Suprapubic skin (tissue), 4 donors: ENCODE measurements around the gene IDH3G. TPM values are rescaled to one million over a fixed set of nuclear protein-coding genes. Genes with fewer than 3 reads are reported as not detected.

ENCODE experiments used
- DNase-seq, 2 donors: peaks; one replicate each; pipeline ENCODE4 v3.0.0-alpha.2; 2019; ENCODE audit warnings: low spot score in 2 of 2
- H3K27ac ChIP-seq: fragments of 200-600 bp; sonication (generic); one replicate; pipeline ENCODE4 v1.5.1; 2019
- H3K27me3 ChIP-seq: fragments of 200-600 bp; sonication (generic); one replicate; pipeline ENCODE4 v1.5.1; 2019
- H3K36me3 ChIP-seq: fragments of 200-600 bp; sonication (generic); one replicate; pipeline ENCODE4 v1.5.1; 2019
- H3K4me1 ChIP-seq: fragments of 200-600 bp; sonication (generic); one replicate; pipeline ENCODE4 v1.5.1; 2019
- H3K4me3 ChIP-seq: fragments of 200-600 bp; sonication (generic); one replicate; pipeline ENCODE4 v1.5.1; 2019; ENCODE audit warnings: mild to moderate bottlenecking
- H3K9me3 ChIP-seq: fragments of 200-600 bp; sonication (generic); one replicate; pipeline ENCODE4 v1.5.1; 2019
- EP300 ChIP-seq: sonication (generic); formaldehyde crosslinking; IDR thresholded peaks from one replicate; pipeline ENCODE4 v1.6.1; 2017; ENCODE audit warnings: antibody characterized with exemption
- POLR2A ChIP-seq, 2 donors: fragments of 450-650 bp; IDR thresholded peaks; one replicate each; pipeline ENCODE4 v1.6.1; 2017; ENCODE audit warnings: antibody characterized with exemption in 2 of 2, mild to moderate bottlenecking in 2 of 2, moderate library complexity in 2 of 2
- POLR2AphosphoS5 ChIP-seq, 3 donors: sonication (generic); formaldehyde crosslinking; IDR thresholded peaks; one replicate each; pipeline ENCODE4 v1.6.1; 2017; ENCODE audit warnings: antibody characterized with exemption in 3 of 3
- WGBS: methylation state at CpG from one replicate; pipeline ENCODE4 v1.1.5; 2018; 5-methylcytosine and 5-hydroxymethylcytosine counted together
- total RNA-seq, 4 donors: library from RNA; depleted of rRNA; stranded (reverse); fragments of >200 nt; gene quantifications; one replicate each; pipeline ENCODE4 v1.1.0, GENCODE V29; 2016
- TF ChIP-seq, protein P1 (sequence below), 2 donors: fragments of 200-600 bp in 1 of 2; fragments of 450-650 bp in 1 of 2; sonication (generic) in 1 of 2; IDR thresholded peaks; one replicate each; pipeline ENCODE4 v1.5.1; 2016 to 2019; ENCODE audit warnings: antibody characterized with exemption in 2 of 2, mild to moderate bottlenecking in 1 of 2, moderate library complexity in 1 of 2

Gene IDH3G
- 100 to 1,000 TPM in 1 of 4 donors, 10 to 100 TPM in 3; 58.1 to 105 (median 93.8) TPM for total RNA-seq

DNA sequence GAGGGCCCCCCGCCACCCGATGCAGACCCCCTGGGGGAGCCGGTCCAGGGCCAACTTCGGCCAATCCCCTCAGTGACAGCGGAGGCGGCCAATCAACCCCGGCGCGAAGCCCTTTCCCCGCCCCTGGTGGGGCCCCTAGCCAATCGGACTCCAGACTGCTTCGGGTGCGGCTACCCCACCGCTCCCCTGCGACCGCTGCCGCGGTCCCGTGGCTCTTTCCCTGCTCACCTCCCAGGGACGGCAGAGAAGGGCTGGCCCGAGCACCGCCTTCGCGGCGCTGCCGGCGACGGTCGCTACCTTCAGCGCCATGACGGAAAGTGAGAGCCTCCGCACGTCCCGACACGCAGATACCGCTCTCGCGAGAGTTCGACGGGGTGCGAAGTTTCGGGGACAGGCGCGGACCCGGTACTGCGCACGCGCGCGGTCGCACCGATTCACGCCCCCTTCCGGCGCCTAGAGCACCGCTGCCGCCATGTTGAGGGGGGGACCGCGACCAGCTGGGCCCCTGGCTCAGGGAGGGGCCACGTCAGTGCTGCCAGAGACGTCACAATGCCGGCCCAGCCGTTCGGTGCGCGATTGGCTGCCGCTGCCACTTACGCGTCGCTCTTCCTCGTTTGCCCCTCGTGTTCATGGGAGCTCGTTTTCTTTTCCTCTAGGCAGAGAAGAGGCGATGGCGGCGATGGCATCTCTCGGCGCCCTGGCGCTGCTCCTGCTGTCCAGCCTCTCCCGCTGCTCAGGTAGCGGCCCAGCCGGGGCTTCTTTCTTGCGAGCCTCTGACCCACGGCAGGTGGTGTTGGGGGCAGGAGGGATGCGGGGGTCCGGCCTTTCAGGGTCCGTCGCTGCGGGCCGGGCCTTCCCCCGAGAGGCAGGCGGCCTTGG is at the start of gene IDH3G, which contains the start of gene SSR4:
TSS of gene IDH3G (minus strand) at position 358 of the 879 bp plus-strand sequence. CDS start at position 309, 49 bp downstream.
TSS of gene SSR4 (plus strand) at position 651 of the 879 bp plus-strand sequence. CDS start at position 671, 20 bp downstream.
- peak; percentile 94 for DNase-seq
- TF ChIP-seq POLR2AphosphoS5 (IDR thresholded peaks at IDR 0.05) (peak in 1 of 3 donors; percentile 75), EP300 (no peak), POLR2A (IDR thresholded peaks at IDR 0.05) (peak; percentile 3 to 9)
- TF ChIP-seq, protein P1, sequence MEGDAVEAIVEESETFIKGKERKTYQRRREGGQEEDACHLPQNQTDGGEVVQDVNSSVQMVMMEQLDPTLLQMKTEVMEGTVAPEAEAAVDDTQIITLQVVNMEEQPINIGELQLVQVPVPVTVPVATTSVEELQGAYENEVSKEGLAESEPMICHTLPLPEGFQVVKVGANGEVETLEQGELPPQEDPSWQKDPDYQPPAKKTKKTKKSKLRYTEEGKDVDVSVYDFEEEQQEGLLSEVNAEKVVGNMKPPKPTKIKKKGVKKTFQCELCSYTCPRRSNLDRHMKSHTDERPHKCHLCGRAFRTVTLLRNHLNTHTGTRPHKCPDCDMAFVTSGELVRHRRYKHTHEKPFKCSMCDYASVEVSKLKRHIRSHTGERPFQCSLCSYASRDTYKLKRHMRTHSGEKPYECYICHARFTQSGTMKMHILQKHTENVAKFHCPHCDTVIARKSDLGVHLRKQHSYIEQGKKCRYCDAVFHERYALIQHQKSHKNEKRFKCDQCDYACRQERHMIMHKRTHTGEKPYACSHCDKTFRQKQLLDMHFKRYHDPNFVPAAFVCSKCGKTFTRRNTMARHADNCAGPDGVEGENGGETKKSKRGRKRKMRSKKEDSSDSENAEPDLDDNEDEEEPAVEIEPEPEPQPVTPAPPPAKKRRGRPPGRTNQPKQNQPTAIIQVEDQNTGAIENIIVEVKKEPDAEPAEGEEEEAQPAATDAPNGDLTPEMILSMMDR (IDR thresholded peaks at IDR 0.05) = peak in 1 of 2 donors; percentile 12
- WGBS = 57% methylated on average over 36 of the region's 92 CpGs
- peaks cover 43% of the 10 kb centered on the region for H3K4me1 ChIP-seq
- peak within 1 kb of the TSS; percentile 96 for H3K27ac ChIP-seq
- no peaks in the 10 kb centered on the region for H3K27me3 ChIP-seq
- peak within 1 kb of the TSS; percentile 69 for H3K4me3 ChIP-seq
- peaks cover 20% of the 10 kb centered on the region for H3K36me3 ChIP-seq
- no peaks in the 10 kb centered on the region for H3K9me3 ChIP-seq

DNA sequence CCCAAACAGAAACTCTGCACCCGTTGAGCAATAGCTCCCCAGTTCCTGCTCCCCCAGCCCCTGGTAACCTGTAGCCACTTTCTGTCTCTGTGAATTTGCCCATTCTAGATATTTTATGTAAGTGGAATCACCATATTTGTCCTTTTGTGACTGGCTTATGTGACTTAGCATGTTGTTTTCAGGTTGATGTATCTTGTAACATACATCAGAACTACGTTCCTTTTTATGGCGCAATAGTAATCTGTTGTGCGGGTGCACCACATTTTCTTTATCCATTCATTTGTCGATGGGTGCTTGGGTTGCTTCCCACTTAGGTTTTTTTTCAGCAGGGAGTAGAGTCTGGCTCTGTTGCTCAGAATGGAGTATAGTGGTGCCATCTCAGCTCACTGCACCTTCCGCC is 42.7 kb upstream of the IDH3G start:
- Histone ChIP-seq H3K27ac (no peak overlapping the region), H3K4me1 (no peaks in the 10 kb centered on the region), H3K36me3 (no peaks in the 10 kb centered on the region), H3K9me3 (no peaks in the 10 kb centered on the region), H3K27me3 (no peaks in the 10 kb centered on the region), H3K4me3 (no peak overlapping the region)
- no peak for DNase-seq
- WGBS = 91% methylated on average over 6 of the region's 6 CpGs
- TF ChIP-seq POLR2AphosphoS5 (IDR thresholded peaks at IDR 0.05) = no peak
- no peak for TF ChIP-seq POLR2A (IDR thresholded peaks at IDR 0.05)
- no peak for TF ChIP-seq EP300
- TF ChIP-seq, protein P1 (IDR thresholded peaks at IDR 0.05) = no peak

DNA sequence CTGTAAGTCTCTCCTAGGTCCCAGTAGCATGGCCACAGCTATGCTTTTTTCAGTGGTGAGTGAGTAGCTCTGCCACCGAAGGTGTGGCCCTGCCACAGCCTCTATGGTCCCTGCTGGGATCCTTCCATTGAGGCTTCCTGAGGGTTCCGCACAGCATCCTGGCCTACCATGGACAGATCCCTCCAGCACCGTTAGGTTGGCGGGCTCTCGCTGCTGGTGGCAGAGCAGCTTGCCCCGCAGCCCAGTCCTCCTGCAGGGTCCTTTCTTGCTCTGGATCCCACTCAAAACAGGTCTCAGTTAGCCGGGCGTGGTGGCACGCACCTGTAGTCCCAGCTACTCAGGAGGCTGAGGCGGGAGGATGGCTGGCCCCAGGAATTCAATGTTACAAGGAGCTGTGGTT is 38.6 kb upstream of the IDH3G start:
- peaks cover 15% of the 10 kb centered on the region for H3K27me3 ChIP-seq
- WGBS = 94% methylated on average over 4 of the region's 10 CpGs
- DNase-seq = no peak

DNA sequence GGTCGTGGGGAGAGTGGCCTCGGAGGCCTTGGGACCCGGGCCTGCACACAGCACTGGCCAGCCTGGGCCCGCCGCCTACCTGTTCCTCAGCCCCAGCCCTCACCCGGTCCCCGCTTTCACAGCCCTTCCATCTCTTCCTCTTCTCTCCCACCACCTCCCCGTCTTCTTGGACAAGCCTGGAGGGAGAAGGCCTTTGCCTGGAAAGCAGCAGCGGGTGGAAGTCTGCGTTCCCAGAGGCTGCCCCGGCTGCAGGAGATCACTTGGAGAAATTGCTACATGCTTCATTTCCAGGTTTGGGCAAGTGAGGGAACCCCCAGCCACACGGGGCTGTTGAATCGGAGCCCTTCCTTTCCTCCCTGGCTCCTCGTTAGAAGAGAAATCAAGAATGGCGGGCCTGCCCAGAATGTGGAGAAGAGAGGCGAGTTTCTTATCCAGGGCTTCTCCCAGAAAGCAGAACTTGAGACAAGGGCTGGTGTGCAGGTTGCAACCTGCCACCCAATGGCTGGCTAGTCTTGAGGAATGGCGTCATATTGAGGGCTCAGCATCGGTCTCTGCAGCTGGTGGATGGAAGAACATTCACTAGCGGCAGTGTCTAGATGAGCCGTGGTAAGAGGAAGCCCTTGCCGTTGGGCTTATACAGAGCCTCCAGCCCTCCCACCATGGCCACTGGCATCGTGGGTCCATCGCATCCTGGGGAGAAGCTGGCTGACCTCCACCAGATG is 37.4 kb upstream of the IDH3G start:
- H3K27me3 ChIP-seq = peaks cover 15% of the 10 kb centered on the region

More for the DNA sequence above, 38.6 kb upstream of the IDH3G start:
- Histone ChIP-seq H3K4me1 (peaks cover 18% of the 10 kb centered on the region), H3K36me3 (no peaks in the 10 kb centered on the region), H3K27ac (no peak overlapping the region), H3K4me3 (no peak overlapping the region), H3K9me3 (no peaks in the 10 kb centered on the region)
- TF ChIP-seq POLR2A (IDR thresholded peaks at IDR 0.05) = no peak
- no peak for TF ChIP-seq EP300

More for the DNA sequence above, 37.4 kb upstream of the IDH3G start:
- H3K27ac ChIP-seq = no peak overlapping the region
- no peaks in the 10 kb centered on the region for H3K9me3 ChIP-seq
- no peak overlapping the region for H3K4me3 ChIP-seq
- DNase-seq = no peak
- peaks cover 18% of the 10 kb centered on the region for H3K4me1 ChIP-seq
- TF ChIP-seq POLR2A (IDR thresholded peaks at IDR 0.05) (no peak), POLR2AphosphoS5 (IDR thresholded peaks at IDR 0.05) (no peak), EP300 (no peak)
- TF ChIP-seq, protein P1 (IDR thresholded peaks at IDR 0.05) = no peak
- H3K36me3 ChIP-seq = no peaks in the 10 kb centered on the region
- 71% methylated on average over 23 of the region's 23 CpGs for WGBS
